Cardiac fibroblast (primary cell): ENCODE results near the gene KAZN.

Experiments used
- DNase-seq, 2 donors: peaks; one replicate each; pipeline versions ENCODE4 v3.0.0 to v3.0.0-alpha.2; 2010; ENCODE audit warnings: low read depth in 2 of 2
- H3K4me3 ChIP-seq, 2 donors: replicated peaks in 1 of 2; 1 replicate in 1 of 2; 2 replicates in 1 of 2; pipeline ENCODE4 v1.5.1; 2011; ENCODE audit warnings: low read depth in 2 of 2, low read length in 2 of 2, mild to moderate bottlenecking in 2 of 2, moderate library complexity in 1 of 2
- CTCF ChIP-seq: IDR thresholded peaks from one replicate; pipeline ENCODE4 v1.5.1; 2011; ENCODE audit warnings: low read depth, mild to moderate bottlenecking, low read length, inconsistent platforms

The KAZN gene

DNA sequence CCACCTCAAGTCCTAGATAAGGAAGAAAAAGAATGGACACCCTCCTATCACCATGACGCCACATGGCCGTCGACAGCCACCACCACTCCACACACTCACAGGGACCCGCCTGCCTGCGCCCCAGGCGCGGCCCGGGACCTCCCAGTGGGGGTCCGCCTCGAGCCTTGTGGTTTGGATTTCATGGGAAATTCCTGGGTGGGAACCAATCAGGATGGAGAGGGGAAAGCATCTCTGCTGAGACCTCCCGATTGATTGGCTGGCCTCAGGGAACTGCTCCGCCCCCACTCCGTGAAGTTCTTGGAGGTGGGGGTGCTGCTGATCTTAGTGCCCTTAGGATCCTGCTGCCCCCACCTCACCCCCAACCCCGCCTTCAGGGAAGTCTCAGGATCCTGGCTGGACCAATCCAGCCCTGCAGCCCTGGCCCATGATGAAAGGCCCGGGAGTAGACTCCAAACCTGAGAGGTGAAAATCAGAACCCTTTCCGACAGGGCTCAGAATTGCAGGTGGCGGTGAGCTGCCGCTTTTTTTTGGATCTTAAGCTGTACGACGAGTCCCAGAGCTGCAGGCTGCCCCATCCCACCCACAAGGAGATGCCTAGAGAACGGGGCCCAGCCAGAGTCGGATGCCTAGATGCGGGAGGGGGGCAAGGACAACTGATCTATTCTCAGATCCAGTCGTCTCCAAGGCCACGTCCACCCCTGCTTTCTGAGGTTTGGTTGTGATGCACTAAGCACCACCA lies 526.0 kb downstream of the KAZN start:
- no peak for TF ChIP-seq CTCF
- no peak overlapping the region for H3K4me3 ChIP-seq
- no peak for DNase-seq

GRCh38 chr1:15125101-15125745 lies 526.7 kb downstream of the KAZN start:
- no peak for DNase-seq
- no peak for TF ChIP-seq CTCF
- no peak overlapping the region for H3K4me3 ChIP-seq

DNA sequence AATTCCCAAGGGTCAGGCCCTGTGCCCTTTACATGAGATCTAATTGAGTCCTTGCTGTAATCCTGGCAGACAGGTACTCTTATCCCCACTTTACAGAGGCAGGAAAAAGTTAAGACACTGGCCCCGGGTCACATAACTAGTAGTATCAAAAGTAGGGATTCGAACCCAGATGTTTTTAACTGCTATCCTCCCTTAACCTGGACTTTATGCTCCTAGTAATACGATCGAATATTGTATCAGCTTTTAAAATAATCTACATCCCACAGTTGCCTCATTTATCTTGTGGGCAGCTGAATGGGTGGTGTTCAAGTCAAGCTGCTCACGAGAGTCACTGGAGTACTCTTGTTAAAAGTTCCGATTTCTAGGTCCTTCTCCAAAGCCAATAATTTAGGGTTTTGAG lies 529.6 kb downstream of the KAZN start:
- H3K4me3 ChIP-seq, result no peak overlapping the region
- TF ChIP-seq CTCF, result no peak
- no peak for DNase-seq

- DNase-seq, result peak; percentile 74 to 76
- peak; percentile 90 for TF ChIP-seq CTCF
- no peak overlapping the region for H3K4me3 ChIP-seq
Observed at GRCh38 chr1:15128520-15129313, 530.2 kb downstream of the KAZN start.

GRCh38 chr1:15129944-15130343 lies 531.5 kb downstream of the KAZN start:
- TF ChIP-seq CTCF, result no peak
- no peak for DNase-seq

GRCh38 chr1:15130607-15131006 lies 532.1 kb downstream of the KAZN start:
- no peak overlapping the region for H3K4me3 ChIP-seq
- DNase-seq, result no peak
- no peak for TF ChIP-seq CTCF

More at GRCh38 chr1:15129944-15130343, 531.5 kb downstream of the KAZN start:
- H3K4me3 ChIP-seq, result no peak overlapping the region
